HG02981 (cell line): ENCODE results near the gene METTL24.
"Not testable (repeated sequence)": the region's sequence is repeated elsewhere in the genome, so short reads cannot be mapped to it uniquely, and the experiment has no call there.

ENCODE experiments used
- ATAC-seq: cut with Tn5 transposase; IDR thresholded peaks from one replicate; pipeline ENCODE4 v1.9.1; 2021; ENCODE audit warnings: mild to moderate bottlenecking, moderate library complexity; ENCODE audit not compliant: unreplicated experiment

Gene METTL24

DNA sequence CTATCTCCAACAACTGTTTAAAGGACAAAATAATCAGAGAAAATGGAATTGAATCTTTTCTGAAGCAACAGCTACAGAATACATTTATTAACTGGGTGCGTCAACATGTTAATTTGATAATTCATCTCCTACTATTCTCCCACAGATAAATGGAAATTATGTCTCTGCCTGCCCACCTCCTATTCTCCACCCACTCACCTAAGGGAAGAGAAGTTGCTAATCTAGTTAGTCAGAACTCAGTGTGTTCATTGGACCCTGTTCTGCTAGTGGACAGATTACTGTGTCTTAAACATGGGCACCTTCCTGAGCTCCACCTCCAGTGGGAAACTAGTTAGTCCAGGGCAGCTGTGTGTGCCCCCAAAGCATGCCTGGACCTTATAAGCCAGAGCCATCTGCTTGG, 41.0 kb downstream of the METTL24 start:
- no peak for ATAC-seq

GRCh38 chr6:110315869-110316398, 42.2 kb downstream of the METTL24 start:
- ATAC-seq = no peak

- no peak for ATAC-seq
Measured at GRCh38 chr6:110315207-110315868, 42.8 kb downstream of the METTL24 start.

DNA sequence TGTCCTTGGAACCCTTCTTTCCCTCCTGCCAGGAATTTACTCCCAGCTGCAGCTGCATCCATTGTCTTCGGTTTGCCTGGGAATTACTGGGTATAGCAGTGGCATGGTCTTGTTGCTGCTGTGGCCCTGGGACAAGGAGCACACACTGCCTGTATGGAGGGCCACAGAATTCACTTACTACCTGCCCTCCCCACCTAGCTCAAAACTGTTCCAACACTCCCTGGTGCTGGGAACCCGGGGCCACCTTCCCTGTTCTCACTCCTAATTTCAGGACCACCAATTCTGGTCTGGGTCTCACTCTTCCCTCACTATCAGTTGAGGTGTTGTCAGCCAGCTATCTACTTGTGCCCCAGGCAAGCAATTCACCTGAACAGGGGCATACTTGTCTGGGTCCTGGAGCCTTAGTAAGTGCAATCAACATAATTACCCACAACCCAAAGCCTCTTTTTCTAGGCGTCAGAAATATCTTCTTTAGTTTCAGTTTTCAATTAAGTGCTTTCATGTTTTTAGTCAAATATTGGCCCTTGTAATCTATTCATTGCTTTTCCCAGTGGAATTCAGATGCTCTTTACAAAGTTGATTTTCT, 47.2 kb downstream of the METTL24 start:
- ATAC-seq = no peak

GRCh38 chr6:110309432-110309831, 48.7 kb downstream of the METTL24 start:
- not testable (repeated sequence) for ATAC-seq

- ATAC-seq = no peak
Measured at GRCh38 chr6:110307368-110307767, 50.8 kb downstream of the METTL24 start.

DNA sequence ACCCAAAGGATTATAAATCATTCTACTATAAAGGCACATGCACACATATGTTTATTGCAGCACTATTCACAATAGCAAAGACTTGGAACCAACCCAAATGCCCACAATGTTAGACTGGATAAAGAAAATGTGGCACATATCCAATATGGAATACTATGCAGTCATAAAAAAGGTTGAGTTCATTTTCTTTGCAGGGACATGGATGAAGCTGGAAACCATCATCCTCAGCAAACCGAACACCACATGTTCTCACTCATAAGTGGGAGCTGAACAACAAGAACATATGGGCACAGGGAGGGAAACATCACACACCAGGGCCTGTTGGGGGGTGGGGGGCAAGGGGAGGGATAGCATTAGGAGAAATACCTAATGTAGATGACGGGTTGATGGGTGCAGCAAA, 52.3 kb downstream of the METTL24 start:
- not testable (repeated sequence) for ATAC-seq

- not testable (repeated sequence) for ATAC-seq
Measured at GRCh38 chr6:110303692-110304091, 54.5 kb downstream of the METTL24 start.

DNA sequence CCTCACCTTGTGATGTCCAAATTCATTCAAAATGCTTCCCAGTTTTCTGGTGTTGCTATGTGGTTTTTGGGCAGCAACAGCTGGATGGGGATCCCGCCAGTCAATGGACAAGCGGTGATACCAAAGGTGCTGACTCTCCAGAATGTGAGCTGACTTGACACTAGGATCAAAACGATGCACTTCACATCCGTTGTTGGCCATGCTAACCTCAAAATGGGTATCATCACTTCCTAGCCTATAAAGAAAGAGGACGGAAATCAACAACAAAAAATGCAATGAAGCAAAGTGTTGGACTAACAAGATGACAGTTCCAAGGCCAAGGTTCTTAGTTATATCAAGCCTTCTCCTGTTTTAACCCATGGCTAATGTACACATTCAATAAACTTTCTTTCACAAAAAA, 59.2 kb downstream of the METTL24 start:
- no peak for ATAC-seq

GRCh38 chr6:110298411-110298810, 59.7 kb downstream of the METTL24 start:
- ATAC-seq = no peak

DNA sequence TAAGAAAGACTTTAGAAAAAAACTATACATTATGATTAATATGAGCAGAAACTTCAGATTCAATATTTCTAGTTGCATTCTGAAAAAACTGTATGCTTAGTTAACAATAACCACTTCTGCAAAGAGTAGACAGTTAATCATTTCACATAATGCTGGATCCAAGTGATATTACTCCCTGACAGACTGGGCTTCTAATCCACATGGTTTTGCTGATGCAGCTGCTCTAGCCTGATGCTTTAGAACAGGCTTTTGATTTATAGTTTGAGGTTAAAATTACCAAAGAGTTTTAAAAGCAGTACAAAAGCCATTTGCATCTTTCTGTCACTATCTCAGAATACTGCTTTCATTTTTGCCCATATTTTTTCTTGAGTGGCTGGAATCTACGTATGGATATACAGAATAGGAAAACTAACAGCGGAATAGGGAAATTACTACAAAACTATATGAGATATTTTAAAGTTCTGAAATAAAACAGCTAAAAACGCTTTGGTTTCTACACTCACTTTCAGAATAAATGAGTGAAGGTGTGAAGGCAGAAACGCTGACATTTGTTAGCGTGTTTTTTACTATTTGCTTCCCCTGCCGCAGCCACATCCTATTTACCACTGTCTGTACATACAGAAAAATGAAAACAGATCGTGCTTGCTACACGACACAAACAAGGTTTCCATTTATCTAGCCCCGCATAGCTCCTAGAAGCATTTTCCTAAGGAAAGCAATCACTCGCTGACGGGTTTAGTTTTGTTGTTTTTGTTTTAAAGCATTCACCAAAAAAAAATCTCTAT, 61.7 kb downstream of the METTL24 start:
- no peak for ATAC-seq

DNA sequence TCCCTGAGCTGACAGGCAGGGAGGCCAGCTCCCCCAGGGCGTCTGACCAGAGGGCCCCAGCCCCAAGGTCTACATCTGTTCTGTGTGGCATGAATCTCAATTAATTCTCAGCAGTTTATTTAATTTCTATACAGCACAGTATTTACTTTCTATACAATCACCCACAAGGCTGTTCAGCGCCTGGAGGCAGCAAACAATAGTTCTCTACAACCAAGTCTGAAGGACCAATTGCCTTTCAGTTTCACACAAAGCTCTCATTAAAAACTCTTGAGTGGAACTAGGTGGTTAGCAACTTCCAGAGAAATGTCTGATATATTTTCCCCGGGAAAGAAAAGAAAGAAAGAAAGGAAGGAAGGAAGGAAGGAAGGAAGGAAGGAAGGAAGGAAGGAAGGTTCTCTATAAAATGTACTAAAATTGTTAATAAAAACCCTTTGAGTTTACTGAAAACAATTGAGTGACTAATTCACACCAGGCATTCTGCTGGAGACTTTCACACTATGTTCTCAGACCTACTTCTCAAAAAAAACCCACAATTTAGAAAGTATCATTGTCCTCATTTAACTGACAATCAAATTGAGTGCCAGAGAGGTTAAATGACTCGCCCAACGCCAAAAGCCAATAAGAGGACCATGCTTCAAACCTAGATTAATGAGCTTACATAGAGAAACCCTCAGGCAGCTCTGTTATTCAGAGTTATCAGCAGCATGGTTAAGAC, 62.5 kb downstream of the METTL24 start:
- ATAC-seq = no peak

DNA sequence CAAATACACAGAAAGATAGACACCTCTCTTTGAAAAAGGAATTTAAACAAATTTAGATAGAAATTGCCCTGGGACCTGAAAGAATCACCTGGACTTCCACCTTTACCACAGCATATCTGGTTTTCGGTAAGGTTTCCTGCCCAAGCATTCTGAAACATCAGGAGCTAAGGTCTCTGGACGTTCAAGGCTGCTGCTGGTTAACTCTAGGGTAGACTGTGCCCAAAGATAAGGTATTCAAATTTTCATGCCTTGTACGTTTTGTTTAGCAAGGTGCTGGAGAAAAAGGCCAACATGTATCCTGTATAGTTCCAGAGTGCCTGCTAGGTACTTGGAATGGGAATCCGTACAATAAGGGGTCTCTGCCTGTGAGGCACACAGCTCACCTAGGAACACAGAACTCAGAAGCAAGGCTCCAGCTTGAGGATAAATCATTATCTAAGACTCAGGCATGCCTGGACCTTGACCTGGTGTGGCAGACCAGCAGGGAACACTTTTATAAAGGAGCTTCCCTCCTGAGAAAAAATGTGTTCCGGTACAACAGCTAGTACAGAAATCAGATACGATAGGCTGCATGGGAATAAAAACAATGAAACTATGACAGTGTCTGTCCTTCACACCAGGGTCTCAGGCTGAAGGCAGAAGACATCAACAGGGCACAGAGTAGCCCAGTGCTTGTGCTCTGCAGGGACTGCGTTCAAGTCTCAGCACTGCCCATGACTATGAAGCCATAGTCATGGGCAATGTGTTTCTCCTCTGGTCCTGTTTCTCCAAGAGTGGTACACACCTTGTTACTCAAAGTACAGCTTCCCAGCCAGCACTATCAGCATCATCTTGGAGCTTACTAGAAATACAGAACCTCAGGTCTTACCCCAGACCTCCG, 70.4 kb downstream of the METTL24 start:
- ATAC-seq = no peak

- ATAC-seq = no peak
Measured at GRCh38 chr6:110285306-110286060, 72.7 kb downstream of the METTL24 start.

DNA sequence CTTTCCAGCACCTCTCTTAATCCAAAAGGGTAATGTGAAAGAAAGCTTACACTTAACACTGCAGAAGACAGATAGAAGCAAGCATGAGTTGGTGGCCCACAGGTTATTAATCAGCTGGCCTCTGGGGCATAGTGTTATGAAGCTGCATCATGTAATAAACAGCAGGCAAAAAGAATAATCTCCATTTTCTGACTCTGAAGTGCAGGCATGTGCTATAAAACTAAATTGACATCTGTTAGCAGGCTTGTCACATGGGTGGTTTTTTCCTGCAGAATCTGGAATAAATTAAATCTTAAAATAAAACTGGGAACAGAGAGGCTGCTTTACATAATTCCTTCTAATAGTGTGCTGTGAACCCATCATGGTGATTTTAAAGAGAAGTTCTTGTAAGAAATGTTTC, 73.3 kb downstream of the METTL24 start:
- ATAC-seq = no peak

- no peak for ATAC-seq
Measured at GRCh38 chr6:110283657-110284056, 74.5 kb downstream of the METTL24 start.

GRCh38 chr6:110282412-110282811, 75.7 kb downstream of the METTL24 start:
- no peak for ATAC-seq

DNA sequence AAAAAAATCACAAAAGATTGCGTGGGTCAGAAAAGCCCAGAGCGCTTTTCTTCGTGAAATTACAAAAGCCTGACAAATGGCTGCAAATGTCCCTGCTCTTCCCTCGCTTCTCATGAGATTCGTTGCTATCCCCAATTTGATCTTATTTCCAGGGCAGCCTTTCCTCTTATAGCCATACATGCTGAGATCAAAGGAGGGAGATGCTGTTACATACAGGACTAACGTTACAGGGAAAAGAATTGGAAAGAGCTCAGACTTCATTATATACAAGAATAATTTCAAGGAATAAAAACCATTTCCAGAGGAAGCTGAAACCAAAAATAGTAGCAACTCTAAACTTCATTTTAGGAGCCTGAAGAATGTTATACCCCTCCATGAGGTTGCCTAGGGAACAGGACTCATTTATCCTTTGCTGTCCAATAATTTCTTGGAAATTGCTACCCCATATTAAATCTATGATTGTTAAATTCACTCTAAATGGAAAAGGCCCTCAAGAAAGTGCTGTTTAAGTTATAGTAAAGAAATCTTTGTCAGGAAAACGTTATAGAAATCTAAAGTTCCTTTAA, 81.0 kb downstream of the METTL24 start:
- no peak for ATAC-seq

GRCh38 chr6:110272781-110273180, 85.4 kb downstream of the METTL24 start:
- ATAC-seq = not testable (repeated sequence)
